ENCODE data around the gene SPRED1.

Gene SPRED1

GRCh38 chr15:38398134-38398533 is 145.5 kb downstream of the SPRED1 start:
- no peak overlapping the region for H3K27ac ChIP-seq
- TF ChIP-seq CTCF (IDR thresholded peaks at IDR 0.05) (no peak), ZFX (IDR thresholded peaks at IDR 0.05; ENCODE audit: borderline replicate concordance) (no peak)

- no peak overlapping the region for H3K27ac ChIP-seq
- TF ChIP-seq CTCF (IDR thresholded peaks at IDR 0.05) (no peak), ZFX (IDR thresholded peaks at IDR 0.05; ENCODE audit: borderline replicate concordance) (no peak)
Measured at GRCh38 chr15:38401106-38401505, 148.5 kb downstream of the SPRED1 start.

- no peak for TF ChIP-seq ZFX (IDR thresholded peaks at IDR 0.05; ENCODE audit: borderline replicate concordance)
- TF ChIP-seq CTCF (IDR thresholded peaks at IDR 0.05), result no peak
- H3K27ac ChIP-seq, result no peak overlapping the region
Measured at GRCh38 chr15:38401701-38402100, 149.1 kb downstream of the SPRED1 start.

DNA sequence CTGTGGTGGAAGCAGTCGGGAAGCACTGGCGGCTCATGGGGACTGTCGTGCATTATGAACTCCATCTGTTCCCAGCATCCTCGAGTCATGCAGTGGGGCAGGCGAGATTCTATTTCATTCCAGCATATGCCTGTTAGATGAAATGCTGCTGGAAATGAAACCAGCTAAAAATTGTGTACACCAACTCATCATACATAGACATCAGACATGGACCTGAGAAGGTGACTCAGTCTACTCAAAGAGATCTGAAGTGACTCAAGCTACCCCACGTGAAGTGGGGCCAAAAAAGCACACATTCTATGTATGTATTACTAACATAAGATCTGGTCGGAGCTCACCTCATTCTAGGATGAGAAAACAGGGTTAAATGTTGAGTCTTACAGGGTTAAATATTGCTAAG is 153.8 kb downstream of the SPRED1 start:
- TF ChIP-seq ZFX (IDR thresholded peaks at IDR 0.05; ENCODE audit: borderline replicate concordance) (no peak), CTCF (IDR thresholded peaks at IDR 0.05) (no peak)
- H3K27ac ChIP-seq, result no peak overlapping the region

Data from 22Rv1 (cell line).